Stimulated activated CD4-positive, alpha-beta T cell treated with anti-CD3 and anti-CD28 coated beads, Interleukin-12 subunit alpha, Interleukin-12 subunit beta, amount 100 ng/mL, for 48 hours (primary cell): ENCODE data around the gene RTN1.

Source experiments
- DNase-seq, 3 donors: peaks; one replicate each; pipeline ENCODE4 v3.0.0-alpha.2; 2020; ENCODE audit warnings: low read depth in 2 of 3, low spot score in 1 of 3

The RTN1 gene

GRCh38 chr14:59633486-59633885 is 237.1 kb downstream of the RTN1 start:
- no peak for DNase-seq

DNA sequence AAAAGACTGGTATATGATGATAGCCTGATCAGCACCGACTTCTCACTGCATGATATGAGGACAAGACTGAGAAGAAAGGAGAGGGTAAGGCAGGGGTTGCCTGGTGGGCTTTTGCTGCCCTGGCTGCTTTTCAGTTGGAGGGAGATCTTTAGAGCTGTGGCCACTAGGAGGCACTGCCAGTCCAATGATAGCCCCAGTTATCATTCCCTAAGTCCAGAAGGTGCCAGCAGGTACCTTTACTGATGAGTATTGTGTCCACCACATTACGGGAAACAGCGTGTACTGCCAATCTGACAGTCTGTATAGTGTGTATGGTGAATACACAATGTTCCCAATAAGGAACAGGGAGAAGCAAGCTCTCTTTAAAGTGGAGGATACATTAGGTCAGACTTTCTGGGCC is 238.2 kb downstream of the RTN1 start:
- DNase-seq: peak in 1 of 3 donors; percentile 3

DNA sequence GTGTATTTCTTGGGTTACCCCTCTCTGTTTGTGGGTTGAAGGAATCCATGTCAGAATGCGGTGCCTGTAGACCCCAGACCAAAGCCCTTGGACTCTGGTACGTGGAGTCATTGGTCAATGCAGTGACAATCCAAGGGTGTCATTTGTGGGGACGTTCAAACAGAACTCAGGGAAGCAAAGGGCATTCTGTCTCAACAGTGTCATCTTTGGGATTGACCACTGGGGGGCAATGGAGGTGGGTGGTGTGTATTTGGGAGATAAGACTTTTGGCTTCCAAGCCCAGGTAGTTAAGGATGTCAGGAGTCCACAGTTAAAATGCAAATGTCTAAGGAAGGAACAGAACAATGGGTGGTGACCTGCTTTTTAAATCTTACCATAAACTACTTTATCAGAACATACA is 239.3 kb downstream of the RTN1 start:
- DNase-seq: no peak

- no peak for DNase-seq
These were observed 240.2 kb downstream of the RTN1 start for GRCh38 chr14:59630288-59630963.

DNA sequence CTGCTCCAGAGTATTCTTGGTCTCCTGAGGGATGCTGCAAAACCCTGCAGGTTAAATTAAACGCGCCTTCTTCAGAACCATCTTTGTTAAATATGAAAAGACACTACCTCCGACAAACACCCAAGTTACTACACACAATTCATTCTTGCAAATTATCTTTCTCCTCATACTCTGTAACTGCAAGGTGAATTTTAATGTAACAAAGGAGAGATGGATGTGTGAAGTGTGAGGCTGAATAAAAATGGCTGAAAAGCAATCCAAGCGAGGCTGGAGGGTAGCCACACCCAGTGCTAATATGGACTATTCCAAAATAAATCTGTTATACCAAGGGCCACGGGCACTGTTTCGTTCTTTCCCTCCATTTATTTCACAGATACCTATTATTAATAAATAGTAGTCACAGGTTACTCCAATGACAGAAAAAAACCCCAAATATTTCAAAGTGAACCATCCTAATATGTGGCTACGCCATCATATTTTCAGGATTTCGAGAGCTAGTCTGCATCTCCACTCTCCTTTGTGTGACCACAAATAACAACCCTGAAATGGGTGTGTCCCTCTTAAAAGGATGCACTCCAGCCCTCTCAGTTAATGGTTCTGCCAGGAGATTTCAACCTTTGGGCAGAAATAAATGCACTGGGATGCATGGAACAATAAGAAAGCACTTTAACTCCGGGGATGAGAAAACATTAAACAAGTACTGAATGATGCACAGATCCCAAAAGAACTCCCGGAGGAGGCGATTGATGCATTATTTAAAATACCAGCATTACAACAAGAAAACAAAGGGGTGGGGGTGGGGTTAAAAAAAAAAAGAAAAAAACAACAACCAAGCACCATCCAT is 240.9 kb downstream of the RTN1 start:
- no peak for DNase-seq

GRCh38 chr14:59627011-59627520 is 243.5 kb downstream of the RTN1 start:
- DNase-seq: no peak

- DNase-seq: no peak
These were observed 247.9 kb downstream of the RTN1 start for GRCh38 chr14:59622631-59623030.

DNA sequence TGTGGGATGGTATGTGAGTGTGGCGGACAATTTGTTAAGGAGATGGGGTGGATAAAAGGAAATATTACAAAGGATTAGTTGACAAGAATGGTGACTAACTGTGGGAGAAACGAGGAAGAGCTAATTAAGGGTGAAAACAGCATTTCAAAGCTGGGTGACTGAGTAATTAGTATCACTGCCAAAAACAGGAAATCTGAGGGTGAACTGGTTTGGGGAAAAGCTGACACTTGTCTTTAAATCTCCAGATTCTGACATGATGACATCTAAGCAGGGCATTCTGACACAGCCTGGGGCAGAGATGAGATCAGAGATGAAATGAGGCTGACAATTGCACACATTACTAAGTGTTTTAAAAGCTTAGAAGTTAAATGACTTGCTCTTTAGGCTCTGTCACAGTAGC is 251.5 kb downstream of the RTN1 start:
- DNase-seq: no peak

DNA sequence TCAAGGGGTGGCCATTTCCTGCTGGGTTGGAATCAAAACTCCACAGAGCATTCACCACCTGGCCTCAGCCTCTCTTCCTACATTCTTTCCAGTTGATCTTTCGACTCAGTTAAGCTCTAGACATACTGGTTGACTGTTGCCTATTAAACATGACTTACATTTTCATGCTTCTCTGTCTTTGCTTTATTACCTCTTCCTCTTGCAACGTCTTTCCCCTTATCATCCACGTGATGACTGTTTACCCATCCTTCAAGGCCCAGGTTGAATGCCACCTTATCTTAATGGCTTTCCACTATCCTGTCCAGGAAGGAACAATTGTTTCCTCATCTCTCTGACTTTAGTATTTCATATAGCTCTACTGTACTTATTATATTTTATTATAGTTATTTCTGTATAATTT is 269.5 kb downstream of the RTN1 start:
- DNase-seq: no peak

- DNase-seq: no peak
These were observed 270.2 kb downstream of the RTN1 start for GRCh38 chr14:59600211-59600945.

DNA sequence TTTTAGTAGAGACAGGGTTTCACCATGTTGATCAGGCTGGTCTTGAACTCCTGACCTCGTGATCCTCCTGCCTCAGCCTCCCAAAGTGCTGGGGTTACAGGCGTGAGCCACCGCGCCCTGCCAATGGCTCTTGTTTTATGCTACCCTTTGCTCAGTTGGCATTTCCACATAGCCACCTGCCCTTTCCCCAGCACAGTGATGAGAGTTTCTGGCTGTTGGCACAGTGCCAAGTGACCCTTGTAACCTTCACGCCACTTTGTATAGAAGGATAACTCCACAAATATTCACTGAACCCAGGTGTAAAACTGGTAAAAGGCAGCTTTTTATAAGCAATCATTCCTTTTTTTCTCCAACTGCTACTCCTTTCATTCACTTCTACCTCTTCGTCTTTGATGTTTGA is 275.5 kb downstream of the RTN1 start:
- no peak for DNase-seq

GRCh38 chr14:59591641-59592370 is 278.8 kb downstream of the RTN1 start:
- DNase-seq: no peak

DNA sequence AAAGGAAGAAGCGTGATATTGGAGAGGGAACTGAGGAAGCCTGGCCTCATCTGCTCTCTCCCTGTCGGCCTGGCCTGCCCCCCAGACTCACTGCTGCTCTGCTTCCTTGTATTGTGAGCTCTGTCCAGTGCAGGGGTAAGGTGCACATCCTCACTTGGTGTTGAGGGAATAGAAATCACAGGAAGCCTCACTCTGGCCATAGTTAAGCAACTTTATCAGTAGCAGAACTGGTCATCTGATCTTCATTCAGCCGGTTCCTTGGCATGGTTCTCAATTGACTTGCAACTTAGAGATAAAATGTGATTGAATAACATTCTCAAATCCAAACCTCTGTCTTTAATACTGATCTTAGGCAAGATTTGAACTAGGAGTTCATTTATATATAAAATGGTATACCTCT is 282.5 kb downstream of the RTN1 start:
- no peak for DNase-seq

DNA sequence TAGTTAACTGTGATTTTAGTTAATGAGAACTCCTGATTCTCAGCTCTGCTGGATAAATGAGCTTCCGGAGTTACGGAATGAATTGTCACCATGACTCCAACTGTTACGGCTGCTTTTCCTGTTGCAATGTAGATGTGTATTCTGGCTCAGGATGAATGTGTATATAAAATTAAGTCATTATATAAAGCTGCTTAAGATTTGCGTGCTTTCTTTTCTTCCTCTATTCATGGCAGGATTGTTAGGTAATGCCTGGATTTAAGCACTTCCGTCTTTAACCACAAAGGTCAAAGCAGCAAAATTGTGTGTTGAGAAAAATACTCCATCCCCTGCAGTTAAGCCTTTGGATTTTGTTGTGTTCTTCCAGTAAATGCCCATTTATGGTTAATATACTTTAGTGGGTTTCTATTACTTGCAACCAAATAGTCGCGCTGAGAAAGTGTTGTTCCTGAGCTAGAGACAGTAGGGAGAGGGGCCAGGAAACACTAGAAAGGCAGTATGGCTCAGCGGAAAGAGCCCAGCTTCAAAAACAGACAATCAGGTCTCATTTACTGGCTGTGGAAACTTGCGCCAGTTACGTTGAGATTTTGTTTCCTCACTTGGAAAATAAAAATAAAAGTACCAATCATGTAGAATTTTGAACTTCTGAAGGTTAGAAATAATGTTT is 284.6 kb downstream of the RTN1 start:
- DNase-seq: no peak

DNA sequence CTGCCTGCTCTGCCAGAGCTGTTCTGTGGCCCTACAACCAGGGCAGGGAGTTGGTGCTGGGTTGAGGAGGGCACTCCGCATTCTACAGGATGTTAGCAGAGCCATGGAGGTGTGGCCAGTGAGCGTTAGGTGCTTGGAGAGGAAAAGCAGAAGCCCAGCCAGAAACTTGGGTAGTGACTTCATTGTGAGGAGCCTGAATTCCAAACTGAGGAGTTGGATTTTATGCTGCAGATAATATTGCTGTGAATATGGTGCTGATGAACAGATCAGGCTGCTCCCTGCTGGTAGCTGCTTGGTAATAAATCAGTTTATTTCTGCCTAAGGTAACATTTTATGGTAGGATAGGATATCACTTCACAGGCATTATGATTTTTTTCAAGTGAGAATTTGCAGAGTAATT is 286.8 kb downstream of the RTN1 start:
- no peak for DNase-seq

DNA sequence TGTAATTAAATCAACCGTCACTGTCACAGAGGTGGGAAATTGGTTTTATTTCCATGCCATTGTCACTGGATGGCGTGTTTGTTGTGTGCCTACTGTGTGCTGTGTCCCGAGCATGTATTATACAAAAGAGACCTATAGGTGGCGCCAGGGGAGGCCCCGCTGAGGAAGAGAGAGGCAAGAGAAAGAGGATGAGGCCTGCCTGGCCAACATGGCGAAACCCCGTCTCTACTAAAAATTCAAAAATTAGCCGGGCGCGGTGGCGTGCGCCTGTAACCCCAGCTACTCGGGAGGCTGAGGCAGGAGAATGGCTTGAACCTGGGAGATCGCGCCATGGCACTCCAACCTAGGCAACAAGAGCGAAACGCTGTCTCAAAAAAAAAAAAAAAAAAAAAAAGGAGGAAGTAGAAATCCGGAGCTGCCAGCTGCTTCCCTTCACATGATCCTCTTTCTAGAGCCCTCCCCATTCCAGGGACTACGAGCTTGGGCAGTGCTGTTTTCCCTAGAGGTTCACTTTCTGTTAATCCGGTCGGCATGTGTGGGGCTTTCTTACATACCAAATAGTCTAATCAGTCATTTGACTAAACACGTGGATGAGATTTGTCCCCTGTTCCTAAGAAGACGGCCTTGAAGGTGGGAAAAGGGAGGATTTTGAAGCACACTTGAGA is 287.6 kb downstream of the RTN1 start:
- DNase-seq: no peak

GRCh38 chr14:59582161-59582560 is 288.4 kb downstream of the RTN1 start:
- no peak for DNase-seq

DNA sequence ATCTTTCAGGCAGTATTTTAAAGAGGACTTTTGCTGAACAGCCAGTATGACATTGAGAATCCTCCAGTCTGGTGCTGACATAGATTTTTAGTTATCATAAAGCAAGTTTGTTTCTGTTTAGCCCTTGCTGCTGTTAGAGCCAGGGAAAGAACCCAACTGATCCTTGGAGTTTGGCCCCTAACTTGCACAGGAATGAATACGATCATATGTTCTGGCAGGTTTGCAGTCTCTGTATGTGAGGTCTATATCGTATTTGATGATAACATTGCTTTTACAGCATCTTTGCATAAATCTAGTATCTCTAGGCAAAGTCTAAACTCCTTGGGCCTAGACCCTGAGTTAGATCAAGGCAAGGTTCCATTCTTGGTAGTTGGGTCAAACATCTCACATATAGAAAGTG is 289.7 kb downstream of the RTN1 start:
- no peak for DNase-seq

DNA sequence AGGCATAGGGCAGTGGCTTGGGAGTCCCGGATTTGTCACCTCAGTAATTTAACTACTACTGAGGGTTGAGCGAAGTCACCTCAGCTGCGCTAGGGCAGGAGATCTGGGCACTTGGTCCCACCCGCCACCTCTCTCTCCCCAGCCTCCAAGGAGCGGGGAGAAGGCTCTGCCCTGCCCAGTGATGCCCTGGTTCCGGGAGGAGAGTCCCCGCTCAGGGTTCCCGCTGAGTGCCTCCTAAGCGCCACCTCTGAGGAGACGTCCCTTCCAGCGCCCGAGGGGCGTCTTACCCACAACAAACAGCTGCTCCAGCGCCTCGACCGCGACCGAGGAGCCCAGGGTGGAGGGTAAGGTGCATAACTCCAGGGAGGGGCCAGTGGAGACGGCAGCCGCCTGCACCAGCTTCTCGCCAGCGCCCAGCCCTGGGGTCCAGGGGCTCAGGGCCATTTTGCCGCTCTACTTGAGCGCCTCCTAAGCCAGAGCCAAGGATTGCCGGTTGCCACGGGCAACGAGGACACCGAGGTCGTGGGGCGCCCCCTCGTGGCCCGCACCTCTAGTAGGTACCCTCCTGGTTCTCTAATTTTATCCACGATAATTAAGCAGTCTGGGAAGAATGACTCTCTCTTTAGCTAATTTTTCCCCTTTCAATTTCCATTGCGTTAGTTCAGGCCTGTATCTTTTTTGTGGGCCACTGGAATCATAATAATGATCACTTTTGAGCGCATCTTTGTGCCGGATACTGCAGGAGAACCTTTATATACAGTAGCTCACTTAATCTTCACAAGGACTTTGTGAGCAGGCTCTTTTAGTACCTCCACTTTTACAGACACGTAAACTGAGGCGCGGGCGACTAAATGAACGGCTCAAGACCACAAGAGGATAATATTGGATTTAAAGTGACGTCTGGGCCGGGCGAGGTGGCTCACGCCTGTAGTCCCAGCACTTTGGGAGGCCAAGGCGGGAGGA is 294.0 kb downstream of the RTN1 start, which contains the start of gene CCDC175:
Gene CCDC175, minus strand, starts transcription at position 481 of the 963 bp plus-strand sequence. Its CDS starts 37 bp downstream, at position 444.
- peak; percentile 72 to 81 (median 72) for DNase-seq
